Astrocyte of the hippocampus (primary cell): Measurements from ENCODE around the gene CYP11A1.
"Not testable (repeated sequence)": the region's sequence is repeated elsewhere in the genome, so short reads cannot be mapped to it uniquely, and the experiment has no call there.

Experiments
- DNase-seq: peaks from one replicate; pipeline ENCODE4 v3.0.0; 2011; ENCODE audit warnings: low read depth, low spot score

Gene CYP11A1

GRCh38 chr15:74374648-74375302 lies 7.3 kb upstream of the CYP11A1 start:
- no peak for DNase-seq

- DNase-seq, result peak; percentile 97
Observed at GRCh38 chr15:74373731-74374647, 6.5 kb upstream of the CYP11A1 start.

GRCh38 chr15:74373056-74373650 lies 5.7 kb upstream of the CYP11A1 start:
- DNase-seq, result no peak

- DNase-seq, result no peak
Observed at GRCh38 chr15:74370471-74370870, 3.0 kb upstream of the CYP11A1 start.

GRCh38 chr15:74369756-74370155 lies 2.3 kb upstream of the CYP11A1 start:
- DNase-seq, result no peak

GRCh38 chr15:74369084-74369745 lies 1.8 kb upstream of the CYP11A1 start:
- DNase-seq, result no peak

- no peak for DNase-seq
Observed at GRCh38 chr15:74368121-74368520, 675 bp upstream of the CYP11A1 start.

- DNase-seq, result peak; percentile 74
Observed at GRCh38 chr15:74365598-74366445, 1.6 kb downstream of the CYP11A1 start.

- no peak for DNase-seq
Observed at GRCh38 chr15:74364936-74365597, 2.4 kb downstream of the CYP11A1 start.

GRCh38 chr15:74362482-74362881 lies 5.0 kb downstream of the CYP11A1 start:
- no peak for DNase-seq

GRCh38 chr15:74360855-74361254 lies 6.6 kb downstream of the CYP11A1 start:
- DNase-seq, result not testable (repeated sequence)

GRCh38 chr15:74359376-74359775 lies 8.1 kb downstream of the CYP11A1 start:
- not testable (repeated sequence) for DNase-seq

GRCh38 chr15:74357514-74357913 lies 9.9 kb downstream of the CYP11A1 start:
- DNase-seq, result not testable (repeated sequence)

GRCh38 chr15:74356050-74356449 lies 11.4 kb downstream of the CYP11A1 start:
- DNase-seq, result not testable (repeated sequence)

- not testable (repeated sequence) for DNase-seq
Observed at GRCh38 chr15:74353992-74354391, 13.5 kb downstream of the CYP11A1 start.

GRCh38 chr15:74352393-74352910 lies 15.0 kb downstream of the CYP11A1 start:
- DNase-seq, result no peak

GRCh38 chr15:74351670-74352069 lies 15.8 kb downstream of the CYP11A1 start:
- DNase-seq, result no peak

- DNase-seq, result no peak
Observed at GRCh38 chr15:74350295-74351275, 16.9 kb downstream of the CYP11A1 start.

GRCh38 chr15:74349241-74349778 lies 18.1 kb downstream of the CYP11A1 start:
- DNase-seq, result no peak
